ENCODE results near the gene TGFBRAP1.
A peak's percentile ranks its signal among the peaks of the same experiment; 100 is the strongest.

Gene TGFBRAP1

GRCh38 chr2:105371156-105371555 lies 41.6 kb upstream of the TGFBRAP1 start:
- H3K36me3 ChIP-seq (ENCODE audit: control insufficient read depth, insufficient read depth, low read length), result peaks cover 53% of the 10 kb centered on the region
- no peaks in the 10 kb centered on the region for H3K4me1 ChIP-seq (ENCODE audit: control insufficient read depth, insufficient read depth, low read length, poor library complexity, severe bottlenecking)
- WGBS, 2 experiments (ENCODE audit: insufficient coverage in 2 of 2), result 82 to 94% methylated on average over 7 to 9 of the region's 10 CpGs

GRCh38 chr2:105369777-105370690 lies 40.5 kb upstream of the TGFBRAP1 start:
- 70 to 73% methylated on average over 25 to 30 of the region's 30 CpGs for WGBS, 2 experiments (ENCODE audit: insufficient coverage in 2 of 2)
- H3K27ac ChIP-seq (ENCODE audit: low read depth, low read length, severe bottlenecking), result no peak overlapping the region

More at GRCh38 chr2:105371156-105371555, 41.6 kb upstream of the TGFBRAP1 start:
- no peak overlapping the region for H3K27ac ChIP-seq (ENCODE audit: low read depth, low read length, severe bottlenecking)
- no peaks in the 10 kb centered on the region for H3K9me3 ChIP-seq (ENCODE audit: control insufficient read depth, low read length)
- H3K4me3 ChIP-seq (ENCODE audit: extremely low read depth, insufficient read depth, low read length, poor library complexity, severe bottlenecking), result no peak overlapping the region

GRCh38 chr2:105368759-105369408 lies 39.3 kb upstream of the TGFBRAP1 start:
- no peak overlapping the region for H3K27ac ChIP-seq (ENCODE audit: low read depth, low read length, severe bottlenecking)

More at GRCh38 chr2:105369777-105370690, 40.5 kb upstream of the TGFBRAP1 start:
- no peaks in the 10 kb centered on the region for H3K4me1 ChIP-seq (ENCODE audit: control insufficient read depth, insufficient read depth, low read length, poor library complexity, severe bottlenecking)
- H3K9me3 ChIP-seq (ENCODE audit: control insufficient read depth, low read length), result no peaks in the 10 kb centered on the region
- H3K4me3 ChIP-seq (ENCODE audit: extremely low read depth, insufficient read depth, low read length, poor library complexity, severe bottlenecking), result no peak overlapping the region
- peaks cover 46% of the 10 kb centered on the region for H3K36me3 ChIP-seq (ENCODE audit: control insufficient read depth, insufficient read depth, low read length)

GRCh38 chr2:105365206-105365605 lies 35.7 kb upstream of the TGFBRAP1 start:
- Histone ChIP-seq H3K9me3 (ENCODE audit: control insufficient read depth, low read length) (no peaks in the 10 kb centered on the region), H3K4me3 (ENCODE audit: extremely low read depth, insufficient read depth, low read length, poor library complexity, severe bottlenecking) (no peak overlapping the region), H3K27ac (ENCODE audit: low read depth, low read length, severe bottlenecking) (no peak overlapping the region), H3K4me1 (ENCODE audit: control insufficient read depth, insufficient read depth, low read length, poor library complexity, severe bottlenecking) (no peaks in the 10 kb centered on the region), H3K36me3 (ENCODE audit: control insufficient read depth, insufficient read depth, low read length) (peaks cover 51% of the 10 kb centered on the region)
- 100% methylated on average over 1 of the region's 3 CpGs for WGBS, 2 experiments (ENCODE audit: insufficient coverage in 2 of 2)

More at GRCh38 chr2:105368759-105369408, 39.3 kb upstream of the TGFBRAP1 start:
- peaks cover 43% of the 10 kb centered on the region for H3K36me3 ChIP-seq (ENCODE audit: control insufficient read depth, insufficient read depth, low read length)
- H3K4me3 ChIP-seq (ENCODE audit: extremely low read depth, insufficient read depth, low read length, poor library complexity, severe bottlenecking), result no peak overlapping the region
- H3K9me3 ChIP-seq (ENCODE audit: control insufficient read depth, low read length), result no peaks in the 10 kb centered on the region
- no peaks in the 10 kb centered on the region for H3K4me1 ChIP-seq (ENCODE audit: control insufficient read depth, insufficient read depth, low read length, poor library complexity, severe bottlenecking)
- 93 to 100% methylated on average over 4 to 7 of the region's 8 CpGs for WGBS, 2 experiments (ENCODE audit: insufficient coverage in 2 of 2)

- Histone ChIP-seq H3K36me3 (ENCODE audit: control insufficient read depth, insufficient read depth, low read length) (peaks cover 55% of the 10 kb centered on the region), H3K9me3 (ENCODE audit: control insufficient read depth, low read length) (no peaks in the 10 kb centered on the region)
Measured at GRCh38 chr2:105364436-105365139, 35.1 kb upstream of the TGFBRAP1 start.

GRCh38 chr2:105362862-105363591 lies 33.5 kb upstream of the TGFBRAP1 start:
- H3K4me3 ChIP-seq (ENCODE audit: extremely low read depth, insufficient read depth, low read length, poor library complexity, severe bottlenecking), result no peak overlapping the region
- no peaks in the 10 kb centered on the region for H3K4me1 ChIP-seq (ENCODE audit: control insufficient read depth, insufficient read depth, low read length, poor library complexity, severe bottlenecking)
- H3K36me3 ChIP-seq (ENCODE audit: control insufficient read depth, insufficient read depth, low read length), result peaks cover 68% of the 10 kb centered on the region
- no peaks in the 10 kb centered on the region for H3K9me3 ChIP-seq (ENCODE audit: control insufficient read depth, low read length)
- 91 to 94% methylated on average over 10 to 14 of the region's 15 CpGs for WGBS, 2 experiments (ENCODE audit: insufficient coverage in 2 of 2)
- H3K27ac ChIP-seq (ENCODE audit: low read depth, low read length, severe bottlenecking), result no peak overlapping the region

More at GRCh38 chr2:105364436-105365139, 35.1 kb upstream of the TGFBRAP1 start:
- H3K4me1 ChIP-seq (ENCODE audit: control insufficient read depth, insufficient read depth, low read length, poor library complexity, severe bottlenecking), result no peaks in the 10 kb centered on the region
- H3K4me3 ChIP-seq (ENCODE audit: extremely low read depth, insufficient read depth, low read length, poor library complexity, severe bottlenecking), result no peak overlapping the region
- H3K27ac ChIP-seq (ENCODE audit: low read depth, low read length, severe bottlenecking), result no peak overlapping the region
- WGBS, 2 experiments (ENCODE audit: insufficient coverage in 2 of 2), result 79 to 83% methylated on average over 1 to 4 of the region's 5 CpGs

GRCh38 chr2:105361102-105361889 lies 31.8 kb upstream of the TGFBRAP1 start:
- Histone ChIP-seq H3K9me3 (ENCODE audit: control insufficient read depth, low read length) (no peaks in the 10 kb centered on the region), H3K4me1 (ENCODE audit: control insufficient read depth, insufficient read depth, low read length, poor library complexity, severe bottlenecking) (no peaks in the 10 kb centered on the region), H3K27ac (ENCODE audit: low read depth, low read length, severe bottlenecking) (peak overlapping the region; percentile 16), H3K4me3 (ENCODE audit: extremely low read depth, insufficient read depth, low read length, poor library complexity, severe bottlenecking) (no peak overlapping the region), H3K36me3 (ENCODE audit: control insufficient read depth, insufficient read depth, low read length) (peaks cover 72% of the 10 kb centered on the region)
- WGBS, 2 experiments (ENCODE audit: insufficient coverage in 2 of 2), result 84 to 89% methylated on average over 11 of the region's 11 CpGs

GRCh38 chr2:105358593-105358992 lies 29.1 kb upstream of the TGFBRAP1 start:
- Histone ChIP-seq H3K4me1 (ENCODE audit: control insufficient read depth, insufficient read depth, low read length, poor library complexity, severe bottlenecking) (no peaks in the 10 kb centered on the region), H3K4me3 (ENCODE audit: extremely low read depth, insufficient read depth, low read length, poor library complexity, severe bottlenecking) (no peak overlapping the region), H3K27ac (ENCODE audit: low read depth, low read length, severe bottlenecking) (no peak overlapping the region), H3K9me3 (ENCODE audit: control insufficient read depth, low read length) (no peaks in the 10 kb centered on the region), H3K36me3 (ENCODE audit: control insufficient read depth, insufficient read depth, low read length) (peaks cover 90% of the 10 kb centered on the region)
- WGBS, 2 experiments (ENCODE audit: insufficient coverage in 2 of 2), result 93% methylated on average over 5 to 6 of the region's 6 CpGs

- H3K36me3 ChIP-seq (ENCODE audit: control insufficient read depth, insufficient read depth, low read length), result peaks cover 82% of the 10 kb centered on the region
- no CpG with 5 or more reads among the region's 1 CpG for WGBS, 2 experiments (ENCODE audit: insufficient coverage in 2 of 2)
- no peaks in the 10 kb centered on the region for H3K9me3 ChIP-seq (ENCODE audit: control insufficient read depth, low read length)
Measured at GRCh38 chr2:105357122-105357521, 27.6 kb upstream of the TGFBRAP1 start.

More at GRCh38 chr2:105357122-105357521, 27.6 kb upstream of the TGFBRAP1 start:
- H3K27ac ChIP-seq (ENCODE audit: low read depth, low read length, severe bottlenecking), result no peak overlapping the region
- H3K4me1 ChIP-seq (ENCODE audit: control insufficient read depth, insufficient read depth, low read length, poor library complexity, severe bottlenecking), result no peaks in the 10 kb centered on the region
- no peak overlapping the region for H3K4me3 ChIP-seq (ENCODE audit: extremely low read depth, insufficient read depth, low read length, poor library complexity, severe bottlenecking)

Measured in mesodermal cell (in vitro differentiated cells).